ENCODE results near the gene ITFG2. TPM values are rescaled to one million over a fixed set of nuclear protein-coding genes. Genes with fewer than 3 reads are reported as not detected.

The ITFG2 gene
- total RNA-seq, 1 experiment from 2014 or later = 23.9 TPM

DNA sequence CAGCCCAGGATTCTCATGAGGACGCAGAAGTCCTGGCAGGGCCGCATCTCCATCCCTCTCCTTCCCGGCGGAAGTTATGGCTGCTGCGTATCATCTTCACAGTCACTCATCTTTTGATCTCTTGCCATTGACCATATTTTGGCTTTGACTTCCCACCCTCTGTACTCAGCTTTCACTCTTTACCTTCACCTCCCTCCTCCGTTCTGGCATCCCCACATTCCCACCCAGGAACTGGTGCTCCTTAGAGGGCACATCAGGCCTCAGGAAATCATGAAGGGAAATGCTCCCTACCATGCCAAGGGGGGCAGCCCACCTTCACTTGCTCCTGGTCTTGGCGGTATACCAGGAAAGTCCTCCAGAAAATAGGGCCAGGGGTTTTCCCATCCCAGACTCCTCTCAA, 43.1 kb downstream of the ITFG2 start:
- Mint-ChIP-seq H3K27me3 (ENCODE audit: low read depth) (no peaks in the 10 kb centered on the region; the same call in 1 of the 2 replicates), H3K4me3 (no peak overlapping the region), H3K9me3 (no peaks in the 10 kb centered on the region), H3K4me1 (peaks cover 3% of the 10 kb centered on the region; the same call in 1 of the 2 replicates), H3K36me3 (peaks cover 21% of the 10 kb centered on the region), H3K27ac (peak overlapping the region; percentile 60; the same call in 1 of the 2 replicates)
- no peak for ATAC-seq
- ChIA-PET CTCF (interaction anchor here (2.4 to 3.4 kb wide), 4 partner anchors 10 to 179 kb away, joined by 25 to 50 read pairs (median 28); no protein-coding TSS in a partner anchor), POLR2A (interaction anchor here (0.8 to 1.2 kb wide), 2 partner anchors 21 to 30 kb away, joined by 3 read pairs; partner anchors contain the start of genes FOXM1 and RHNO1)
- TF ChIP-seq, protein P1, sequence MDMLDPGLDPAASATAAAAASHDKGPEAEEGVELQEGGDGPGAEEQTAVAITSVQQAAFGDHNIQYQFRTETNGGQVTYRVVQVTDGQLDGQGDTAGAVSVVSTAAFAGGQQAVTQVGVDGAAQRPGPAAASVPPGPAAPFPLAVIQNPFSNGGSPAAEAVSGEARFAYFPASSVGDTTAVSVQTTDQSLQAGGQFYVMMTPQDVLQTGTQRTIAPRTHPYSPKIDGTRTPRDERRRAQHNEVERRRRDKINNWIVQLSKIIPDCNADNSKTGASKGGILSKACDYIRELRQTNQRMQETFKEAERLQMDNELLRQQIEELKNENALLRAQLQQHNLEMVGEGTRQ (CRISPR knock-in tag; IDR thresholded peaks at IDR 0.05) = no peak
- no peak for TF ChIP-seq JAZF1 (CRISPR knock-in tag; IDR thresholded peaks at IDR 0.05)
- DNase-seq (ENCODE audit: low spot score) = no peak

DNA sequence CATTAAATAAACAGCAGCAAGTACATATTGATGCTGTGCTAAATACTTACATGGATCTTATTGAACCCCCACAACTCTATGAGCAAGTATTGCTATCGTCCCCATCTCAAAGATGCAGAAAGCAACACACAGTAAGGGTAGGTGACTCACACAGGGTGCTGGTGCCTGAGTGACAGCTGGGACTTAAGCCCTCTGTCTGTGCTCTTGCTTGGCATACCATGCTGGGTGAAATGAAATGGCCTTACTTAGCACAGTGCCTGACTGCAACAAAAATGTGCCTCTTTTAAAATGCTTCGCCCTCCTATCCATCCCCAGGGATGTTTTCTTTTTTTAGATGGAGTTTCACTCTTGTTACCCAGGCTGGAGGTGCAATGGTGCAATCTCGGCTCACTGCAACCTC, 43.6 kb downstream of the ITFG2 start:
- Mint-ChIP-seq H3K27ac (no peak overlapping the region), H3K9me3 (no peaks in the 10 kb centered on the region), H3K4me1 (peaks cover 3% of the 10 kb centered on the region; the same call in 1 of the 2 replicates), H3K36me3 (peaks cover 23% of the 10 kb centered on the region), H3K4me3 (no peak overlapping the region), H3K27me3 (ENCODE audit: low read depth) (no peaks in the 10 kb centered on the region; the same call in 1 of the 2 replicates)
- no peak for DNase-seq (ENCODE audit: low spot score)
- no peak for TF ChIP-seq ZBTB21 (CRISPR knock-in tag; IDR thresholded peaks at IDR 0.05; ENCODE audit: borderline replicate concordance)
- TF ChIP-seq ZNF317 (CRISPR knock-in tag; IDR thresholded peaks at IDR 0.05; ENCODE audit: borderline replicate concordance, low read depth) = no peak
- TF ChIP-seq, protein P2, sequence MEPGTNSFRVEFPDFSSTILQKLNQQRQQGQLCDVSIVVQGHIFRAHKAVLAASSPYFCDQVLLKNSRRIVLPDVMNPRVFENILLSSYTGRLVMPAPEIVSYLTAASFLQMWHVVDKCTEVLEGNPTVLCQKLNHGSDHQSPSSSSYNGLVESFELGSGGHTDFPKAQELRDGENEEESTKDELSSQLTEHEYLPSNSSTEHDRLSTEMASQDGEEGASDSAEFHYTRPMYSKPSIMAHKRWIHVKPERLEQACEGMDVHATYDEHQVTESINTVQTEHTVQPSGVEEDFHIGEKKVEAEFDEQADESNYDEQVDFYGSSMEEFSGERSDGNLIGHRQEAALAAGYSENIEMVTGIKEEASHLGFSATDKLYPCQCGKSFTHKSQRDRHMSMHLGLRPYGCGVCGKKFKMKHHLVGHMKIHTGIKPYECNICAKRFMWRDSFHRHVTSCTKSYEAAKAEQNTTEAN (CRISPR knock-in tag; IDR thresholded peaks at IDR 0.05) = no peak
- TF ChIP-seq GABPB1 (CRISPR knock-in tag; IDR thresholded peaks at IDR 0.05) = no peak
- TF ChIP-seq, protein P1 (CRISPR knock-in tag; IDR thresholded peaks at IDR 0.05) = no peak
- no peak for TF ChIP-seq NR1H2 (CRISPR knock-in tag; IDR thresholded peaks at IDR 0.05)
- TF ChIP-seq IRF2 (CRISPR knock-in tag; IDR thresholded peaks at IDR 0.05; ENCODE audit: borderline replicate concordance, low read depth) = no peak
- no peak for TF ChIP-seq OVOL2 (CRISPR knock-in tag; IDR thresholded peaks at IDR 0.05; ENCODE audit: borderline replicate concordance)
- TF ChIP-seq NFE2L1 (CRISPR knock-in tag; IDR thresholded peaks at IDR 0.05) = no peak
- no peak for TF ChIP-seq JUN (CRISPR knock-in tag; IDR thresholded peaks at IDR 0.05)
- TF ChIP-seq ZNF263 (CRISPR knock-in tag; IDR thresholded peaks at IDR 0.05; ENCODE audit: low read depth) = no peak
- TF ChIP-seq, protein P3, sequence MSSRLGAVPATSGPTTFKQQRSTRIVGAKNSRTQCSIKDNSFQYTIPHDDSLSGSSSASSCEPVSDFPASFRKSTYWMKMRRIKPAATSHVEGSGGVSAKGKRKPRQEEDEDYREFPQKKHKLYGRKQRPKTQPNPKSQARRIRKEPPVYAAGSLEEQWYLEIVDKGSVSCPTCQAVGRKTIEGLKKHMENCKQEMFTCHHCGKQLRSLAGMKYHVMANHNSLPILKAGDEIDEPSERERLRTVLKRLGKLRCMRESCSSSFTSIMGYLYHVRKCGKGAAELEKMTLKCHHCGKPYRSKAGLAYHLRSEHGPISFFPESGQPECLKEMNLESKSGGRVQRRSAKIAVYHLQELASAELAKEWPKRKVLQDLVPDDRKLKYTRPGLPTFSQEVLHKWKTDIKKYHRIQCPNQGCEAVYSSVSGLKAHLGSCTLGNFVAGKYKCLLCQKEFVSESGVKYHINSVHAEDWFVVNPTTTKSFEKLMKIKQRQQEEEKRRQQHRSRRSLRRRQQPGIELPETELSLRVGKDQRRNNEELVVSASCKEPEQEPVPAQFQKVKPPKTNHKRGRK (CRISPR knock-in tag; IDR thresholded peaks at IDR 0.05; ENCODE audit: borderline replicate concordance) = no peak
- TF ChIP-seq, protein P4, sequence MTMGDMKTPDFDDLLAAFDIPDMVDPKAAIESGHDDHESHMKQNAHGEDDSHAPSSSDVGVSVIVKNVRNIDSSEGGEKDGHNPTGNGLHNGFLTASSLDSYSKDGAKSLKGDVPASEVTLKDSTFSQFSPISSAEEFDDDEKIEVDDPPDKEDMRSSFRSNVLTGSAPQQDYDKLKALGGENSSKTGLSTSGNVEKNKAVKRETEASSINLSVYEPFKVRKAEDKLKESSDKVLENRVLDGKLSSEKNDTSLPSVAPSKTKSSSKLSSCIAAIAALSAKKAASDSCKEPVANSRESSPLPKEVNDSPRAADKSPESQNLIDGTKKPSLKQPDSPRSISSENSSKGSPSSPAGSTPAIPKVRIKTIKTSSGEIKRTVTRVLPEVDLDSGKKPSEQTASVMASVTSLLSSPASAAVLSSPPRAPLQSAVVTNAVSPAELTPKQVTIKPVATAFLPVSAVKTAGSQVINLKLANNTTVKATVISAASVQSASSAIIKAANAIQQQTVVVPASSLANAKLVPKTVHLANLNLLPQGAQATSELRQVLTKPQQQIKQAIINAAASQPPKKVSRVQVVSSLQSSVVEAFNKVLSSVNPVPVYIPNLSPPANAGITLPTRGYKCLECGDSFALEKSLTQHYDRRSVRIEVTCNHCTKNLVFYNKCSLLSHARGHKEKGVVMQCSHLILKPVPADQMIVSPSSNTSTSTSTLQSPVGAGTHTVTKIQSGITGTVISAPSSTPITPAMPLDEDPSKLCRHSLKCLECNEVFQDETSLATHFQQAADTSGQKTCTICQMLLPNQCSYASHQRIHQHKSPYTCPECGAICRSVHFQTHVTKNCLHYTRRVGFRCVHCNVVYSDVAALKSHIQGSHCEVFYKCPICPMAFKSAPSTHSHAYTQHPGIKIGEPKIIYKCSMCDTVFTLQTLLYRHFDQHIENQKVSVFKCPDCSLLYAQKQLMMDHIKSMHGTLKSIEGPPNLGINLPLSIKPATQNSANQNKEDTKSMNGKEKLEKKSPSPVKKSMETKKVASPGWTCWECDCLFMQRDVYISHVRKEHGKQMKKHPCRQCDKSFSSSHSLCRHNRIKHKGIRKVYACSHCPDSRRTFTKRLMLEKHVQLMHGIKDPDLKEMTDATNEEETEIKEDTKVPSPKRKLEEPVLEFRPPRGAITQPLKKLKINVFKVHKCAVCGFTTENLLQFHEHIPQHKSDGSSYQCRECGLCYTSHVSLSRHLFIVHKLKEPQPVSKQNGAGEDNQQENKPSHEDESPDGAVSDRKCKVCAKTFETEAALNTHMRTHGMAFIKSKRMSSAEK (CRISPR knock-in tag; IDR thresholded peaks at IDR 0.05; ENCODE audit: borderline replicate concordance) = no peak
- POLR2A ChIA-PET = interaction anchor here (0.8 to 1.2 kb wide), 2 partner anchors 21 to 30 kb away, joined by 3 read pairs; partner anchors contain the start of genes FOXM1 and RHNO1
- CTCF ChIA-PET = interaction anchor here (2.8 to 4.2 kb wide), 4 partner anchors 10 to 185 kb away, joined by 11 to 30 read pairs (median 25); no protein-coding TSS in a partner anchor
- no peak for ATAC-seq

Data from WTC11 (cell line).